HK-2 (cell line): ENCODE results near the gene UPP2.

Experiments
- DNase-seq: peaks from one replicate; pipeline ENCODE4 v3.0.0-alpha.2; 2018; ENCODE audit not compliant: unreplicated experiment

UPP2 gene

DNA sequence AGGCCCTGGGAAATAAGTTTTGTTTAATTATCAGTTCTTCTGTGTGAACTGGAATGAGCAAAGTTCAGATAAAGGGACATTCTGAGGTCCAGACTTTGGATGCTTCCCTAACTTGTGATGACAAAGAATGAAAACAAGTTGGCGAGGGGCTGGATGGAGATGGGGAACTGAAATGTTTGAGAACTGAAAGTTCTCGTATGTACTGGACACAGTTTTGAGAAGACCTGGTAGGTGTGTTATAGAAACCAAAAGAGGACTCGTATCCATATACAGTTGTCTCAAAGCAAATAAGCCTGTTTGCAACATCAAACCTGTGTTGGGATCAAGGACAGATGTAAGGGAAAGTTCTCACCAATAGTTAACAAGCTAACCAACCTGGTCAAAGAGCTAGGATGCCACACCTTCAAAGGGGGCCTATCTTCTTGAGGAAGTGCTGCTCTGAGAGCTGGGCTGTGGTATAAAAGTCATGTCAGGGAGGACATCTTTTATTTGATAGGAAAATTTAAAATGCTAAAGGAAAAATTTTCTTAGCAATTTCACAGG, at the start of gene UPP2:
TSS of gene UPP2 (plus strand) at position 493 of the 543 bp plus-strand sequence. CDS start 188 bp downstream, outside the sequence.
- no peak for DNase-seq

DNA sequence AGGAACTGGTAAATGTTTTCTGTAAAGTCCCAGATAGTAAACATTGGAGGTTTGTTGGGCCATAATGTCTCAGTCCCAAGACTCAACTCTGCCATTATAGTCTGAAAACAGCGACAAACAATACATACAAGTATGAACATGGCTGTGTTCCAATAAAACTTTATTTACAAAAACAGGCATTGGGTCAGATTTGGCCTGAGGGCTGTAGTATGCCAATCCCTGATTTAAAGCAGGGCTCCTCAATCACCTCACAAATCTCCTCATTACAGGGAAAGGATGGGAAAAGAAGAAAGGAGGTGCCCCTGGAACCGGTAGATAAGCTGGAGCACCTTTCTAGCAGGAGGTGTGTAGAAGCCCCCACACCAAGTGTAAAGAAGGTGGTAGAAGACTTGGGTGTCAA, 48.9 kb upstream of the UPP2 start:
- DNase-seq: no peak

DNA sequence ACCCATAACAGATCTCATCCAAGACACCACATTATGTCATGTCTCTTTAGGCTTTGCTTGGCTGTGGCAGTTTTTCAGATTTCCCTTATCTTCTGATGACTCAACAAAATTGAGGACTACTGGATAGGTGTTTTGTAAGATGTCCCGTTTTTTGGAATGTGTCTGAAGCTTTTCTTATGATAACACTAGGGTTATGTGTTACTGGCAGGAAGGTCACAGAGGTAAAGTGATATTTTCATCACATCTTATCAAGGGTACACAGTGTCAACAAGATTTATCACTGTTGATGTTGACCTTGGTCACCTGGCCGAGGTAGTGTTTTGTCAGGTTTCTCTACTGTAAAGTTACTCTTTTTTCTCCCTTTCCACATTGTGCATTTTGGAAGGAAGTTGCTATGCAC, 44.8 kb upstream of the UPP2 start:
- no peak for DNase-seq

DNA sequence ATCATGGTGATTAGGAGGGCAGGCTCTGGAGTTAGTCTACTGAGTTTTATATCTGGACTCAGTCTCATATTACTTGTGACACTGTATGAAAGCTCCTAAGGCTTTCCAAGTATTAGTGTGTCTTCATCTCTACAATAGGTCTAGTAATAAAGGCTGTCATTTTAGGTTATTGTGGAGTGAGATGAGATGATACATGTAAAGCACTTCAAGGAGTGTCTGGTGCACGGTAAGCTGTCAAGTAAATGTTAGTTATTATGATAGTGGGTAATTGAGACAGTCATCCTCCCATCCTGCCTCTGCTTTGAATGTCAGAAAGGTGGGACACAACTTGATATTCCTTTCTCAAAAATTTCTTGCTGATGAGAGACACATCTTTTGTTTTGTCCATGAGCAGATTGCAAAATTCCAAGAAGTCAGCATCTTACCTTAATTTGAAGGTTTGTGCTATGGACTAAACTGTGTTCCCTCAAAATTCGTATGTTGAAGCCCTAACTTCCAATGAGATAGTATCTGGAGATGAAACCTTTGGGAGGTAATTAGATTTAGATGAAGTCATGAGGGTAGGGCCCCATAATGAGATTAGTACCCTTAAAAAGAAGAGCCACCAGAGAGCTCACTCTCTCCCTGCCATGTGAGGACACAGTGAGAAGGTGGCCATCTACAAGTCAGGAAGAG, 41.4 kb upstream of the UPP2 start:
- DNase-seq: no peak

DNA sequence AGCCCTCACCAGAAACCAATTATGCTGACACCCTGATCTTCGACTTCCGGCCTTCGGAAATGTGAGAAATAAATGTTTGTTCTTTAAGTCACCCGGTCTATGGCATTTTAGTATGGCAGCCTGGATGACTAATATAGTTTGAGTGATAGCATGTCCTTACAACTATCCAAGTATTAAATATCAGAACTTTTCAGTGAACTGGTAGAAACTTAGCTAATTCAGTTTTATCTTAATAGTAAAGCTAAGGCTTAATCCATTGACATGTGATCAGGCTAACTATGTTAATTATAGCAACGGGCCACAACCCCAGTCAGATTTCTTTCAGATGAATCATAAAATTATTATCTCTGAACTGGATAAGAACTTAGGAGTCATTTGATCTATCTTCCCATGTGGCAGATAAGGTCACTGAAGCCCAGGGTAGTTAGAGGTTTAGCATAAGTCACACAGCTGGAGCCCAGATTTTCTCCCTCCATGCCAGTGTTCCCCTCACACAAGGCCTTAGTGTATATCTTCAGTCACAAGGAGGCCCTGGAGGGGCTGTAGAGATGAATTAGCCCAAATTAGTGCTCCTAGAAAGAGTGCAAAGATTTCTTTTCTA, 40.7 kb upstream of the UPP2 start:
- no peak for DNase-seq

DNA sequence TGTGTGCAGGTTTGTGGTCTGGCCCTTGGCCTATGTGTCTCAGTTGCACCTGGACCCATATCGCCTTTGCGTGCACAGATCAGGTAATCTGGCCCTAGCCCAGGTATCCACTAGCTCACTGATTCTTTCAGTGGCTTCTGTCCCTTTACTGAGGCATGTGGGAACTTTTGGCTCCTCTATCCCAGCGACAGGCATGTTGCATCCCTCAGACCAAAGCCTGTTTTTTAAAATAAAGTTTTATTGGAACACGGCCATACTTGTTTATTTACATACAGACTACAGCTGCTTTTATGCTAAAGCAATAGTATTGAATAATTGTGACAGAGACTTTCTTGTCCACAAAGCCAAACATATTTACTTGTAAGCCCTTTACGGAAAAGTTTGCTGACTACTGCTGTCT, 39.9 kb upstream of the UPP2 start:
- DNase-seq: no peak

DNA sequence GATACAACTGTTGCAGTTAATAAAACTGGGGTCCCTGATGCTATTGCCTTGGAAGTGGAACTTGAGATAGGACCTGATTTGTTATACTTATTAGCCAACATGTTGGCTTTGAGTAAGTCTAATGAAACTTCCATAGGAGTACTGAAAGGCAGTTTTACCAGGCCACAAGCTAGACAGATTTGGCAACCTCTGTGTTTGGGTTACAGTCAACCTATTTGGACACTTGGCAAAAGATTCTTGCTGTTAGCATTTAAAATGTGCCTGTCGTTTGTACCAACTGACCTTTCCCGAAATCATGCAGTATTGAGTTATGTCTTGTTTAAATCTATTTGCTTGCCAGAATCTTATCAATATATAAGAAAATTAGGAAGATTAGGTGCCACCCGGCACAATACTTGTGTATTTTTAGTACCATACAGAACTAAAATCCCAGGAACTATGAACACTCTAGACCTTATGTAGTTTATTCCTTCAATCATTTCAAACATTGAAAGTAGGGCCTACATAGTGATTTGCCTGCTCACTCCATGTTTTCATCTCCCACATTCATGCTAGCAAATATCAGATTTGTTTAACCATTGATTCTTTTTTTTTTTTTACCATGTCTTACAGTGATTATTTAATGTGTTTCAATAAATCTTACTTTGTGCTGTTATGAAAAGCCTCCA, 35.5 kb upstream of the UPP2 start:
- DNase-seq: no peak

DNA sequence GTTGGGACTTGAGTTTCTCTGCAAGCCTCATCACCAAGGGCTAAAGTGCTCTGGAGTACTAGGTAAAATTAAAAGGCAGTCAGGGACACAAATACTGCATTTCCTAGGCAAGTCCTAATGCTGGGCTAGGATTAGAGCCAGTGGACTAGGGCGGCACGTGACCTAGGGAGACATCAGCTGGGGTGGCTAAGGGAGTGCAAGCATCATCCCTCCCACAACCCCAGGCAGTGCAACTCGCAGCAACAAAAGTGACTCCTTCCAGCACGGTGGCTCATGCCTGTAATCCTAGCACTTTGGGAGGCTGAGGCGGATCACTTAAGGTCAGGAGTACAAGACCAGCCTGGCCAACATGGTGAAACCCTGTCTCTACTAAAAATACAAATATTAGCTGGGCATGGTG, 30.7 kb upstream of the UPP2 start:
- DNase-seq: no peak

DNA sequence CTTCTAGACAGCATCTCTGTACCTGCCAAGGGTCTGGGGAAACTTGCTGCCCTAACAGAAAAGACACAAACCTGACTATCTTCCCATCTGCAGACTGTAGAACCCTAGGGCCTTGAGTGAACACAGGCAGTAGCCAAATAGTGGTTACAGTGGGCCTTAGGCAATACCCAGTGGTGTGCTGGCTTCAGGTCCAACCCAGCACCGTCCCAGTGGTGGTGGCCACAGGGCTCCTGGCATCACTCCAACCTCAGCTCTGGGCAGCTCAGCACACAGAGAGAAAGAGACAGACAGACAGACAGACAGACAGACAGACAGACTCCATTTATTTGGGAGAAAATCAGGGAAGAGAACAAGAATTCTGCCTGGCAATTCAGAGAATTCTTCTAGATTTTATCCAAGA, 29.3 kb upstream of the UPP2 start:
- no peak for DNase-seq

DNA sequence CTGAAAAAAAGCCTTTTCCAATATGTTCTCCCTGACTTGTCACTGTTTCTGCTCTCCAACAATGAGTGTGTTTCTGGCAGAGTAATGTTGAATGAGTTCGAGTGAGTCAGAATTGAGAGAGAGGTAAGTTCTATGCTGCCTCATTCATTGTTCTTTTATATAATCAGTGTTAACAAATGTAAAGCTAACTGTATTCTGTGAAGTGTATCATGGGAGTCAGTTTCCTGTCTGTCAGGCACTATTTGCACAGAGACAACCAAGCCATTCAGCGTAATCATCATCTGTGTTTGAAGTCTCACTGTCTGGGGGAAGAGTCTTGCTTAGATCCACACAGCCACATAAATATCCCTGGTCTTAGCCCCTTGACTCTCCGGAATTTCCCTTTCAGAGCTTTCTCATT, 22.0 kb upstream of the UPP2 start:
- no peak for DNase-seq

DNA sequence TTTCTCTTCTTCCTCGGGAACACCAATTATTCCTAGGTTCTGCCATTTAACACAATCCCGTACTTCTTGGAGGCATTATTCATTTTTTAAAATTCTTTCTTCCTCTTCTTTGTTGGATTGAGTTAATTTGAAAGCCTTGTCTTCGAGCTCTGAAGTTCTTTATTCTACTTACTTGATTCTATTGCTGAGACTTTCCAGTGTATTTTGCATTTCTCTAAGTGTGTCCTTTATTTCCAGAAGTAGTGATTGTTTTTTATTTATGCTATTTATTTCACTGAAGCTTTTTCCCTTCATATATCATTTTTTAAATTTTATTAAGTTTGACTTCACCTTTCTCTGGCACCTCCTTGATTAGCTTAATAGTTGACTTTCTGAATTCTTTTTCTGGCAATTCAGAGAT, 13.6 kb upstream of the UPP2 start:
- no peak for DNase-seq

DNA sequence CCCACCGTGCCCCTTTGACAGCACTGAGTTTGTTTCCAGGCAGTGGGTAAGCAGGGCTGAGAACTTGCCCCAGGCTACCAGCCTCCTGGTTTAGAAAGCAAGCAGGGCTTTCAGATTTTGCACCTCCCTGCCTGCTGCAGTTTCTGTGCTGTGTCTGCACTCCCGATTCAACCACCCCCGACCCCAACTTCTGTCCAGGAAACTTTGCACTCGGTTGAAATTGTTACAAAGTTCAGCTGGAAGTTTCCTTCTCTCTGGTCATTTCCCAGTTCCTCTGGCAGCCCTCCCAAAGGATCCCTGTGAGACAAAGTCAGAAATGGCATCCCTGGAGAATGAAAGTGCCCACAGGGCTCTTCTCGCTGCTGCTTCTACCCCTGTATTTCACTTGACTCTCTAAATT, 12.4 kb upstream of the UPP2 start:
- no peak for DNase-seq

DNA sequence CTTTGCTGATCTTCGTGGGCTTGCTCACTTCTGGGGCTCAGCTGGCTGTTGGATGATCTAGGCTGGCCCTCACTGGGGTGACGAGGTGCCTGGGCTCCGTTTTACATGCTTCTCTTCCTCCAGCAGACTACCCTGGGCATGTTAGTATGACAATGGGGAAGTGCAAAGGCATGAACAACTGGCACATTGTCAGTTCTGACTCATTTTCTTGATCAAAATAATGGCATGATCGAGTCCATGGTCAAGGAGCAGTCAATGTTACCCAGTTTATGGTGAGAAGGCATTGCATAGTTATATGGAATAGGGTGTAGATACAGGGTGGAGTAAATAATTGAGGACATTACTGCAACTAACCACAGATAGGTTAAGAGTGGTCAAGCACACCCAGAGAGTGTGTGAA, 10.0 kb upstream of the UPP2 start:
- DNase-seq: no peak

DNA sequence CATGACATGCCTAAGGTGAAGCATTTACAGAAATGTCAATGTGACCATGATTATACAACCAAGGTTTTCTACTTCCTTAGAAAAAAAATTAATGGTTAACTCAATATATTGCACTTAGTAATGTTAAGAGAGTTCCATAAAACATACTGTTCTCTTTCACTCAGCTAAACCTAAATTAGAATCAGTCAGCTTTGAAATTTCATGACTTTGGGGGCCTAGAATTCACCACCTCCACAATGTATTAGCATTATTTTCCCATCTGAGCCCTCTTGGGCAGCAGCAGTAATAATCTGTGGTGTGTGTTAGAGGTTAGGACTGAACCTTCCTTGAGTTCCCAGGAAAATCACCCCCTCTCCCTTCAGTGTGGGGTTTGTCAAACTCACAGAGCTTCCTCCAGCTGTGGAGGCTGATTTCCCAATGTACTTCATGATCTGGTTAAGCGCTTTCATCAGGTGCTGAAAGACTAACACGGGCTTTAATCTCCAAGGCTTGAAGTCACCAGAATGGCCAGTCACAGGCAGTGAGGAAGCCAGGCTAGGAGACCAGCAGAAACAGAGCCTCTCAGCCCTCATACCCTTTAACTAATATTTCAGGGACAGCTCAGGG, 7.1 kb upstream of the UPP2 start:
- peak; percentile 18 for DNase-seq

DNA sequence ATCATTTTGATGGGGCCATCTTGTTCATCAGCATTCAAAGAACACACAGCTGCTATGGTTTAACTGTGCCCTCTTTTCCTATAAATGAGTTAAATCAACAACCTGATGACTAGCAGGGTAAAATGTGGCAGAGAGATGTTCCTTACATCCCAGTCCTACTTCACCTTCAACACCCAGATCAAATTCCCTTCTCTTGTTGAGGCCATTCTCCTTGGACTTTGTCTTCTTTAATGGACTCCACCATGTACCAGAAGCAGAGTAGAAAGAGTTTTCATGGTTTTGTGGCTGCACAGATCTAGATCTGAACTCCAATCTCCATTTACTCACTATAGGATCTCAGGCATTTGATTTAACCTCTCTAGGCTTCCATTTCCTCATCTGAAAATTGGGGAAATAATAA, 6.4 kb upstream of the UPP2 start:
- no peak for DNase-seq

DNA sequence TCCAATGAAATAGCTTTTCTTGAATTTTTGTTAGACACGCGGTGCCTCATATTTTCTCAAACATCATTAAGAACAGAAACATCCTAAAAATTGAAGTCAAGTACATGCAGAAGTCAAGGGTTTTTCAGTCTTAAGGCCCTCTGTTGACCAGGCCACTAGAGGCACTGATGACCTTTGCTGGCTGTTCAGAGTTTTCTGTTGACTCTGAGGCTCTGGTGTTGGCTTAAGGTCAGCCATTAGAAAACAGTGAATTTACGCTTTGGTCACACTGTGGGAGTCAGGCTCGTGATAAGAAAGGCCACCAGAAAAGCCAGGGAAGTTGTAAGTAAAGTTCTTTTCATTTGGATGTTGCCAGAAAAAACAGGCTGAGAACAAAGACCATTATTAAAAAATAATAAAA, 5.8 kb upstream of the UPP2 start:
- no peak for DNase-seq

DNA sequence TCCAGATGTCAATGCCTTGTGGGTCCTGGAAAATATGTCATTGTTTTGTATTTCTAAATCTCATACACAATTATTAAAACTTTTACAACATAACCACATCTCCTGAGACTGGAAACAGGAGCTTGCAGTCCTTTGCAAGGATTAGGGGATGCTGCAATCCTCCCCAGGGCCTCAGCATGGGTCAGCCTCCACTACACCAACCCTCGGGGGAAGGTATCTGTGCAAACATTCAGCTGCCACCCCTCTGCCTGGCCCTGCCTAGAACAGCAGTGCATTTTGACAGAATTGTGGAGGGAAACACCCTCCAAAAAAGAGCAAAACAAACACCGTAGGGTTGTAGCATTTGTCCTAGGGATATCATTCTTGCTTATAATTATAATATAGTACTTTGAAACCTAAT, 4.2 kb upstream of the UPP2 start:
- no peak for DNase-seq

DNA sequence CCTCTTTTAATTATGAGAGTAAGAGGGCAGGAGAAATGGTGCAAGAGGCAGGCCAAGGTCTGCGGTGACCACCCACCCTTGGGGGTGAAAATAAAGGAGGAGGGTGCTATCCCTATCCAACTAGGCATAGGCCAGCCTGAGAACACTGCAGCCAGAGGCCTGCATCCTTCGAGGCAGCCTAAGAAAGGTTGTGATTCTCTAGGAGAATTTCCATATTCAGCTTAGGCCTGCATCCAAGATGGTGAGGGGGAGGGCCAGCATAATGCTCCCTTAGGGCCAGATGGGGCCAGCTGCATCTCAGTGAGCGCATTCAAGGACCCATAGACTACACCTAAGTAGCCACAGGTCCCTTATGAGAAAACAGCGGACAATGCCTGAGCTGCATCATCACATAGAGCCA, 3.5 kb upstream of the UPP2 start:
- no peak for DNase-seq

DNA sequence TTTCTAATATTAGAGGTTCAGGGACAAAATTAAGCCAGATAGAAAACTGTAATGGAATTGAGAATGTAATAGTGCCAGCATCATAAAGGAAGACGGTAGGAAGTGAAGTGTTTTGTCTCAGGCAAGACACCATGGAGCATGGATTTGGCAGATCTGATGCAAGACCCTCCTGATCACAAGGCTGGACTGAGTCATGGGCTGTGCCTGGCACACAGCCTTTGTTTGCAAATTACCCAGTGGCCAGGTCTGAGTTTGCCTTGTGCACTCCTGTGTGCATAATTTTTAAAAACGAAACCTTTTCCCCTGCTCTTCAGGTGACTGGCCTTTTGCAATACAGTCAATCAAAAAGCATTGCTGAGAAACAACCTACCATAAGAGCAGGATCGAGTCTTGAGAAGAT, 2.0 kb upstream of the UPP2 start:
- peak; percentile 50 for DNase-seq

DNA sequence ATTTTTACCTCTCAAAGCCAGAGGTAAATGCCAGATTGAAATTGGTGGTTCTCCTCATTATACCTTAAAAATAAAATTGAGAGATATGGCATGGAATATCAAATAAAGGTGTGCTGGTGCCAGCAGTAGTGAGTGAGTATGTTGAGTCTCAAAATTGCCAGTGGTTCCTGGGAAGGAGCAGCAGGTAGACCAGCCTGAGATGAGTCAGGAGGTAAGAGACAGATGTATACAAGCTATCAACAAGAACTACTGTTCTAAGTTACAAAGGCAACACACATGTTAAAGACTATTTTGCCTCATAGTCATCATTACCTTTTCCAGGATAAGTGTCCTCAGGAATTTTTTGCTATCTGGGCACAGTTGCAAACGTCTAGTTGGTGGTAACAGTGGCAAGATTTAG, 1.3 kb upstream of the UPP2 start:
- DNase-seq: no peak

DNA sequence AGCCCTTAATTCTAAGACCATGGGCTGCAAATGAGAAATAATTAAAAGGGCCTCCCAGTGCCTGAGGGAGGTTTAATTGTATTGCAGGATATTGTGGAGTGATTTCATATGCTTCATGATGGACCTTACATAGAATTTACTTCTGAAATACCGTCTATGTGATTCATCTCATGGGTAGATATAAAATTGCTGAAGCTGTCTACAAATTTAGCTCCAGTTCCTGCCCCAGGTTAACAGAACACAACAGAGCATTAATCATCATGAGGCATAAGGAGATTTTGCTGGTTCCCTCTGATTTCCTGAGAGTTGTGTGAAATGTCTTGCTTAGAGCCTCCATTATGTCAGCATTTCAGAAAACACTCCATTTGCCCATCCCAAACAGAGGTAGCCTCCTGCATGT, 770 bp downstream of the UPP2 start:
- no peak for DNase-seq

DNA sequence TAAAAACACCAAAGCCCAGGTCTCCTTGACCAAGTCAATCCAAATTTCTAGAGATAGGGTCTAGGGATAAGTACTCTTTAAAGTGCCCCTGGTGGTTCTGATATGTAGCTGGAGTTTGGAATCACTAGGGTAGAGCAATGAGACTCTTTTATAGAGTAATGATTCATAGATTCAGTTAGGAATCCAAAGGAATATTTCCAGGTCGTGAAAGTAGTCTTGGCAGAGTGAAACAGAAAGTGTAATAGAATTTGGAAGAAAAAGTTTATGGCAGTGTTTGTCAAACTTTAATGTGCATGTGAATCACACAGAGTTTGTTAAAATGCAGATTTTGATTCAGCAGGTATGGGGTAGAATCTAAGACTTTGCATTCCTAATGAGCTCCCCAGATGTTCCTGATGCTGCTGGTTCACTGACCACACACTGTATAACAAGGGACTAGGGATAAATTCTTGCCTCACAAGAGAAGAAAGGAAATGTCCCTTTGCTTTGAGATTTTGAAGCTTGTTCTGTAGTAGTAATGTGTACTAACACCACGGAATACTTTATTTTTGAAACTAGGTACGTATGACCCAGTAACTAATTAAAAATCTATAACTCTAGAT, 1.8 kb downstream of the UPP2 start:
- DNase-seq: no peak
